Sigmoid colon (tissue), 4 donors: Measurements from ENCODE around the gene PDE4D.

Source experiments
- EP300 ChIP-seq, 4 donors: sonication (generic); formaldehyde crosslinking; IDR thresholded peaks; one replicate each; pipeline ENCODE4 v1.6.1; 2017; ENCODE audit warnings: antibody characterized with exemption in 4 of 4
- POLR2AphosphoS5 ChIP-seq, 4 donors: sonication (generic); formaldehyde crosslinking; IDR thresholded peaks; one replicate each; pipeline ENCODE4 v1.6.1; 2017; ENCODE audit warnings: antibody characterized with exemption in 4 of 4
- TF ChIP-seq, protein P1 (sequence below), 4 experiments: fragments of 450-650 bp in 3 of 4; fragments of 200-600 bp in 1 of 4; IDR thresholded peaks; one replicate each; pipeline ENCODE4 v1.5.1; 2016 to 2019; ENCODE audit warnings: antibody characterized with exemption in 4 of 4, mild to moderate bottlenecking in 3 of 4, moderate library complexity in 2 of 4

DNA sequence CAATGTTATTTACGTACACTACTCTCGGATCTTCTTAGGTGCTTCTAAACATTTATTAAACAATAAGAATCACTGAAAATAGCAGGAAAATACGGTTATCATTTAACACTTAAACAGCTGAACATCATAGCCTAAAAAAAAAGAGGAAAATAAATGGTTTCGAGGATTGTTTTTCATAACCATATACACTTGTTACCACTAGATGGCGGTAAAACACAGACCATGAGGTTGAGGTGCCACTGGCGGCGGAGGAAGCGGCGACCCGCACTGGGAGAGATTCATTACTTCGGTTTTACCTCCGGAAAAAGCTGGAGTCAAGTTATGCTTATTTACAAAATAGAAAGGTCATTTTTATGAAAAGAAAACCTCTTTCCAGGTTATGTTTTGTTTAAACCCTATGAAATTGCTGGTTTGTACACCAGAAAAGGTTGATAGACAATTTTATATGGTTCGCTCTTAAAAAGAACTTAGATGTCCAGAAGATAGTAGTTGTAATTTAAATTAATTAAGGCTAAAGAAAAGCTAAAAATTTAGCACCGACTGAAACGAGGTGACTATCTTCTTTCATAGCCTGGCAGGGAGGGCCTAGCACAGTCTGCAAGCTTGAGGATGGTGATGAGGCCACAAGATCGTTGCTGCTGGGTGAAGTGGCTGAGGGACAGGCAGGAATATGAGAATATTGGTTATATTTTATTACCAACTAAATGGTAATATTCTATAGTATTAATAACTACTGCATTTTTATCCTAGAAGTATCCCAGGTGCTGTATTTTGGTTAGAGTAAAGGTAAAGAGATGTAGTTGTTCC lies 704.9 kb downstream of the PDE4D start:
- TF ChIP-seq, protein P1, sequence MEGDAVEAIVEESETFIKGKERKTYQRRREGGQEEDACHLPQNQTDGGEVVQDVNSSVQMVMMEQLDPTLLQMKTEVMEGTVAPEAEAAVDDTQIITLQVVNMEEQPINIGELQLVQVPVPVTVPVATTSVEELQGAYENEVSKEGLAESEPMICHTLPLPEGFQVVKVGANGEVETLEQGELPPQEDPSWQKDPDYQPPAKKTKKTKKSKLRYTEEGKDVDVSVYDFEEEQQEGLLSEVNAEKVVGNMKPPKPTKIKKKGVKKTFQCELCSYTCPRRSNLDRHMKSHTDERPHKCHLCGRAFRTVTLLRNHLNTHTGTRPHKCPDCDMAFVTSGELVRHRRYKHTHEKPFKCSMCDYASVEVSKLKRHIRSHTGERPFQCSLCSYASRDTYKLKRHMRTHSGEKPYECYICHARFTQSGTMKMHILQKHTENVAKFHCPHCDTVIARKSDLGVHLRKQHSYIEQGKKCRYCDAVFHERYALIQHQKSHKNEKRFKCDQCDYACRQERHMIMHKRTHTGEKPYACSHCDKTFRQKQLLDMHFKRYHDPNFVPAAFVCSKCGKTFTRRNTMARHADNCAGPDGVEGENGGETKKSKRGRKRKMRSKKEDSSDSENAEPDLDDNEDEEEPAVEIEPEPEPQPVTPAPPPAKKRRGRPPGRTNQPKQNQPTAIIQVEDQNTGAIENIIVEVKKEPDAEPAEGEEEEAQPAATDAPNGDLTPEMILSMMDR (IDR thresholded peaks at IDR 0.05): peak; percentile 72 to 92 (median 83)
- TF ChIP-seq EP300 (IDR thresholded peaks at IDR 0.05) (no peak), POLR2AphosphoS5 (IDR thresholded peaks at IDR 0.05) (peak in 2 of 4 donors; percentile 26 to 40)
